HepG2 (cell line): ENCODE measurements around the gene CCNL1. TPM values are rescaled to one million over a fixed set of nuclear protein-coding genes. Genes with fewer than 3 reads are reported as not detected.

Experiments used
- HNF4A ChIP-seq: sonication (generic); formaldehyde crosslinking; IDR thresholded peaks from 2 replicates; pipeline ENCODE4 v1.4.0; 2020; ENCODE audit warnings: missing genetic modification reagents
- HOXD1 ChIP-seq: sonication (generic); formaldehyde crosslinking; IDR thresholded peaks from 2 replicates; pipeline ENCODE4 v1.5.0; 2020; ENCODE audit warnings: missing genetic modification reagents
- NAIF1 ChIP-seq: sonication (generic); formaldehyde crosslinking; IDR thresholded peaks from 2 replicates; pipeline ENCODE4 v1.5.0; 2020; ENCODE audit warnings: mild to moderate bottlenecking, missing genetic modification reagents, borderline replicate concordance
- RAD51 ChIP-seq: fragments of 450-650 bp; IDR thresholded peaks from 2 replicates; pipeline ENCODE4 v1.6.1; 2016; ENCODE audit warnings: borderline replicate concordance
- RARA ChIP-seq: IDR thresholded peaks from 2 replicates; pipeline ENCODE4 v1.6.1; 2016; ENCODE audit warnings: missing genetic modification reagents, missing compliant biosample characterization
- ZKSCAN5 ChIP-seq: sonication (generic); formaldehyde crosslinking; IDR thresholded peaks from 2 replicates; pipeline ENCODE4 v1.5.1; 2020; ENCODE audit warnings: mild to moderate bottlenecking, missing genetic modification reagents
- ZNF17 ChIP-seq: sonication (generic); formaldehyde crosslinking; IDR thresholded peaks from 2 replicates; pipeline ENCODE4 v1.5.0; 2020; ENCODE audit warnings: mild to moderate bottlenecking, missing genetic modification reagents
- ZNF329 ChIP-seq: sonication (generic); formaldehyde crosslinking; IDR thresholded peaks from 2 replicates; pipeline ENCODE4 v1.9.0; 2021; ENCODE audit warnings: low read depth, mild to moderate bottlenecking, missing genetic modification reagents
- ZNF343 ChIP-seq: sonication (generic); formaldehyde crosslinking; IDR thresholded peaks from 2 replicates; pipeline ENCODE4 v1.4.0; 2020; ENCODE audit warnings: mild to moderate bottlenecking, missing genetic modification reagents
- ZNF552 ChIP-seq: sonication (generic); formaldehyde crosslinking; IDR thresholded peaks from 2 replicates; pipeline ENCODE4 v1.9.0; 2022; ENCODE audit warnings: missing genetic modification reagents, mild to moderate bottlenecking, borderline replicate concordance
- polyA plus RNA-seq, 8 experiments: library from polyadenylated mRNA; depleted of rRNA in 3 of 8; stranded (reverse) in 7 of 8; unstranded in 1 of 8; fragments of >200 nt; fragmentation: Illumina TruSeq in 4 of 8; extraction: Trizol in 4 of 8; gene quantifications; 2 replicates each; pipeline versions ENCODE4 v1.2.1 to v1.2.3, GENCODE V29; 2011 to 2016; ENCODE audit warnings: low read depth in 4 of 8, missing spikeins in 1 of 8, mixed read lengths in 1 of 8; ENCODE audit not compliant: insufficient read depth in 1 of 8
- total RNA-seq, 5 experiments: library from RNA; depleted of rRNA; stranded (reverse); fragments of >200 nt; fragmentation: Illumina TruSeq; extraction: Trizol; gene quantifications; 2 replicates each; pipeline ENCODE4 v1.2.3, GENCODE V29; 2016; ENCODE audit warnings: low read depth in 1 of 5
- TF ChIP-seq, protein P1 (sequence below): sonication (generic); formaldehyde crosslinking; IDR thresholded peaks from 2 replicates; pipeline ENCODE4 v1.5.0; 2020; ENCODE audit warnings: mild to moderate bottlenecking, missing genetic modification reagents
- TF ChIP-seq, protein P2 (sequence below): sonication (generic); formaldehyde crosslinking; IDR thresholded peaks from 2 replicates; pipeline ENCODE4 v1.4.0; 2020; ENCODE audit warnings: mild to moderate bottlenecking, missing genetic modification reagents, borderline replicate concordance

Gene CCNL1
- total and polyA plus RNA-seq, 2 of the 13 experiments (the other 11 are each of a cell fraction or from before 2014, with no cell fraction given) = 151 to 303 TPM

DNA sequence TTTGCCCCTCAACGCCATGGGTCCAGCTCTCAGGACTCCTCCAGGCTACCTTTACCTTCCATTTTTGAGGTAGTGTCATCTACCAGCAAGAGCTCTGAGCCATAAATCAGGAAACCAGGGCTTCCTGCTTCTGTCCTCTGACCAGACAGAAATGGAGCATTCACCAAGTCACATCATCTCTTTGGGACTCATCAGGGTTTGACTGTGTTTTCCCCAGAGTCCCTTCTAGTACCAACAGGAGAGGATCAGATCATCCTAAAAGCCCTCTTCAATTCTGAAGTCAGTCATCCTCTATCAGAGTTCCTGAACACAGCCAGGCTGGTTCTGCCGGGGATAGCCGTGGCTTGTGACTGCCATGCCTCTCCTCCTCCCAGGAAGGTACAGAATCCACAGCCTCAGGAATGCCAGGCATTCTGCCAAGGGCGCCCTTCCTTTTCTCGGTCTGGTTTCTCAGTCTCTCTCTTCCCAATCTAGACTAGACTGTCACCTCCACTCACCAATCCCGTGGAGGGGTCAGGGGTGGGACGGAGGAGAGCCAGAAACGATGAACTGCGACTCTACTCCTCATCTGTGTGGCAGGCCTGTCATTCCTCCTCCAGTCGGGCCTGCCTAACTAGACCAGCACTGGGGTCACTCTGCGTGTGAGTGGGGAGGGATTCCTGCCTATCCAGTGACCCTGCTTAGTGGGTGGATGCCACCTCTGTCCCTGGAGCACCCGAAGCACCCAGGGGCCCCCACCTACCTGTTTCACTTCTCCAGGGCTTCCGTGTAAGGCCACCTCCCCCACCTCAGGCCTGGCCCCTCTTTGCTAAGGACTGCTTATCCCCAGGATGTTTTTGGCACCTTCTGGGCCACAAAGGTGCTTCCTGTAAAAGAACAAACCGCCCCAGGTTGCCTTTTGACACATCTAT is 30.9 kb downstream of the CCNL1 start (continued):
- no peak for TF ChIP-seq HOXD1 (CRISPR knock-in tag)
- TF ChIP-seq RARA (CRISPR knock-in tag) = peak; percentile 8; the same call in 1 of the 2 replicates
- 0 out of 2 replicates have a peak, but pooled peaks have one; percentile 52 for TF ChIP-seq NAIF1 (CRISPR knock-in tag)
- peak; percentile 50; the same call in 1 of the 2 replicates for TF ChIP-seq ZNF329 (CRISPR knock-in tag)
- TF ChIP-seq HNF4A (CRISPR knock-in tag) = peak; percentile 18; the same call in 1 of the 2 replicates
- TF ChIP-seq, protein P1, sequence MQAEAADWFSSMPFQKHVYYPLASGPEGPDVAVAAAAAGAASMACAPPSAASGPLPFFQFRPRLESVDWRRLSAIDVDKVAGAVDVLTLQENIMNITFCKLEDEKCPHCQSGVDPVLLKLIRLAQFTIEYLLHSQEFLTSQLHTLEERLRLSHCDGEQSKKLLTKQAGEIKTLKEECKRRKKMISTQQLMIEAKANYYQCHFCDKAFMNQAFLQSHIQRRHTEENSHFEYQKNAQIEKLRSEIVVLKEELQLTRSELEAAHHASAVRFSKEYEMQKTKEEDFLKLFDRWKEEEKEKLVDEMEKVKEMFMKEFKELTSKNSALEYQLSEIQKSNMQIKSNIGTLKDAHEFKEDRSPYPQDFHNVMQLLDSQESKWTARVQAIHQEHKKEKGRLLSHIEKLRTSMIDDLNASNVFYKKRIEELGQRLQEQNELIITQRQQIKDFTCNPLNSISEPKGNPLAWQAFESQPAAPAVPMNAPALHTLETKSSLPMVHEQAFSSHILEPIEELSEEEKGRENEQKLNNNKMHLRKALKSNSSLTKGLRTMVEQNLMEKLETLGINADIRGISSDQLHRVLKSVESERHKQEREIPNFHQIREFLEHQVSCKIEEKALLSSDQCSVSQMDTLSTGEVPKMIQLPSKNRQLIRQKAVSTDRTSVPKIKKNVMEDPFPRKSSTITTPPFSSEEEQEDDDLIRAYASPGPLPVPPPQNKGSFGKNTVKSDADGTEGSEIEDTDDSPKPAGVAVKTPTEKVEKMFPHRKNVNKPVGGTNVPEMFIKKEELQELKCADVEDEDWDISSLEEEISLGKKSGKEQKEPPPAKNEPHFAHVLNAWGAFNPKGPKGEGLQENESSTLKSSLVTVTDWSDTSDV (CRISPR knock-in tag) = no peak
- TF ChIP-seq RAD51 = no peak
- TF ChIP-seq ZNF552 (CRISPR knock-in tag) = no peak
- TF ChIP-seq, protein P2, sequence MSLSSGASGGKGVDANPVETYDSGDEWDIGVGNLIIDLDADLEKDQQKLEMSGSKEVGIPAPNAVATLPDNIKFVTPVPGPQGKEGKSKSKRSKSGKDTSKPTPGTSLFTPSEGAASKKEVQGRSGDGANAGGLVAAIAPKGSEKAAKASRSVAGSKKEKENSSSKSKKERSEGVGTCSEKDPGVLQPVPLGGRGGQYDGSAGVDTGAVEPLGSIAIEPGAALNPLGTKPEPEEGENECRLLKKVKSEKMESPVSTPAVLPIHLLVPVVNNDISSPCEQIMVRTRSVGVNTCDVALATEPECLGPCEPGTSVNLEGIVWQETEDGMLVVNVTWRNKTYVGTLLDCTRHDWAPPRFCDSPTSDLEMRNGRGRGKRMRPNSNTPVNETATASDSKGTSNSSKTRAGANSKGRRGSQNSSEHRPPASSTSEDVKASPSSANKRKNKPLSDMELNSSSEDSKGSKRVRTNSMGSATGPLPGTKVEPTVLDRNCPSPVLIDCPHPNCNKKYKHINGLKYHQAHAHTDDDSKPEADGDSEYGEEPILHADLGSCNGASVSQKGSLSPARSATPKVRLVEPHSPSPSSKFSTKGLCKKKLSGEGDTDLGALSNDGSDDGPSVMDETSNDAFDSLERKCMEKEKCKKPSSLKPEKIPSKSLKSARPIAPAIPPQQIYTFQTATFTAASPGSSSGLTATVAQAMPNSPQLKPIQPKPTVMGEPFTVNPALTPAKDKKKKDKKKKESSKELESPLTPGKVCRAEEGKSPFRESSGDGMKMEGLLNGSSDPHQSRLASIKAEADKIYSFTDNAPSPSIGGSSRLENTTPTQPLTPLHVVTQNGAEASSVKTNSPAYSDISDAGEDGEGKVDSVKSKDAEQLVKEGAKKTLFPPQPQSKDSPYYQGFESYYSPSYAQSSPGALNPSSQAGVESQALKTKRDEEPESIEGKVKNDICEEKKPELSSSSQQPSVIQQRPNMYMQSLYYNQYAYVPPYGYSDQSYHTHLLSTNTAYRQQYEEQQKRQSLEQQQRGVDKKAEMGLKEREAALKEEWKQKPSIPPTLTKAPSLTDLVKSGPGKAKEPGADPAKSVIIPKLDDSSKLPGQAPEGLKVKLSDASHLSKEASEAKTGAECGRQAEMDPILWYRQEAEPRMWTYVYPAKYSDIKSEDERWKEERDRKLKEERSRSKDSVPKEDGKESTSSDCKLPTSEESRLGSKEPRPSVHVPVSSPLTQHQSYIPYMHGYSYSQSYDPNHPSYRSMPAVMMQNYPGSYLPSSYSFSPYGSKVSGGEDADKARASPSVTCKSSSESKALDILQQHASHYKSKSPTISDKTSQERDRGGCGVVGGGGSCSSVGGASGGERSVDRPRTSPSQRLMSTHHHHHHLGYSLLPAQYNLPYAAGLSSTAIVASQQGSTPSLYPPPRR (CRISPR knock-in tag) = 0 out of 2 replicates have a peak, but pooled peaks have one; percentile 2
- TF ChIP-seq ZKSCAN5 (CRISPR knock-in tag) = peak; percentile 78
- TF ChIP-seq ZNF343 (CRISPR knock-in tag) = peak; percentile 74; the same call in 1 of the 2 replicates
- TF ChIP-seq ZNF17 = 0 out of 2 replicates have a peak, but pooled peaks have one; percentile 34
- TF ChIP-seq, all 625 proteins: peak for 88
